Raji (cell line): ENCODE results near the gene ZNF816.

ENCODE experiments used
- POLR2A ChIP-seq: IDR thresholded peaks from 2 replicates; pipeline ENCODE4 v1.6.1; 2011; ENCODE audit warnings: low read depth, low read length, control low read depth; ENCODE audit not compliant: insufficient read depth

Gene ZNF816

GRCh38 chr19:52981329-52981728, 18.6 kb upstream of the ZNF816 start:
- TF ChIP-seq POLR2A: no peak

- no peak for TF ChIP-seq POLR2A
These were observed 5.1 kb upstream of the ZNF816 start for GRCh38 chr19:52967772-52968171.

- no peak for TF ChIP-seq POLR2A
These were observed 552 bp upstream of the ZNF816 start for GRCh38 chr19:52963247-52963618.

GRCh38 chr19:52961981-52962380, 700 bp downstream of the ZNF816 start:
- no peak for TF ChIP-seq POLR2A

GRCh38 chr19:52959613-52960295, 2.9 kb downstream of the ZNF816 start:
- no peak for TF ChIP-seq POLR2A

GRCh38 chr19:52957591-52957990, 5.1 kb downstream of the ZNF816 start:
- no peak for TF ChIP-seq POLR2A

GRCh38 chr19:52956917-52957316, 5.8 kb downstream of the ZNF816 start:
- TF ChIP-seq POLR2A: no peak

- TF ChIP-seq POLR2A: no peak
These were observed 13.3 kb downstream of the ZNF816 start for GRCh38 chr19:52949422-52949821.

- TF ChIP-seq POLR2A: no peak
These were observed 14.5 kb downstream of the ZNF816 start for GRCh38 chr19:52948025-52948770.

GRCh38 chr19:52946322-52947310, 16.1 kb downstream of the ZNF816 start:
- TF ChIP-seq POLR2A: no peak

GRCh38 chr19:52945652-52946321, 16.9 kb downstream of the ZNF816 start:
- TF ChIP-seq POLR2A: no peak

- no peak for TF ChIP-seq POLR2A
These were observed 18.6 kb downstream of the ZNF816 start for GRCh38 chr19:52943884-52944643.

GRCh38 chr19:52943134-52943883, 19.4 kb downstream of the ZNF816 start:
- TF ChIP-seq POLR2A: no peak

GRCh38 chr19:52942386-52943133, 20.1 kb downstream of the ZNF816 start:
- TF ChIP-seq POLR2A: peak; percentile 87
